ENCODE measurements around the gene SOX14. TPM values are rescaled to one million over a fixed set of nuclear protein-coding genes. Genes with fewer than 3 reads are reported as not detected.

Gene SOX14
- total RNA-seq, 1 donor: not detected

DNA sequence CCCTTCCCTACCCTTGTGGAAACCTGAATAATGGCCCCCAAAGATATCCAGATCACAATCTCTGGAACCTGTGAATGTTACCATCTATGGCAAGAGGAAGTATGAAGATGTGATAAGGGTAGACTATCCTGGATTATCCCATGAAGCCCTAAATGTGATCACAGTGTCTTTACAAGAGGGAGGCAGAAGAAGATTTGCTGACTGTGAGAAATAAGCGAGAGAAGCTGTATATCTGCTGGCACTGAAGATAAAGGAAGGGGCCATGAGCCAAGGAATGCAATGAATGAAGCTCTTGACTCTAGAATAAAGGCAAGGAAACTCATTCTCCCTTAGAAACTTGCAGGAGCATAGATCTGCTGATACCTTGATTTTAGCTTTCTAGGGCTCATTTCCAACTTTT is 39.1 kb downstream of the SOX14 start:
- no peak overlapping the region for H3K4me3 ChIP-seq (ENCODE audit: low read depth, low read length)
- TF ChIP-seq, protein P1, sequence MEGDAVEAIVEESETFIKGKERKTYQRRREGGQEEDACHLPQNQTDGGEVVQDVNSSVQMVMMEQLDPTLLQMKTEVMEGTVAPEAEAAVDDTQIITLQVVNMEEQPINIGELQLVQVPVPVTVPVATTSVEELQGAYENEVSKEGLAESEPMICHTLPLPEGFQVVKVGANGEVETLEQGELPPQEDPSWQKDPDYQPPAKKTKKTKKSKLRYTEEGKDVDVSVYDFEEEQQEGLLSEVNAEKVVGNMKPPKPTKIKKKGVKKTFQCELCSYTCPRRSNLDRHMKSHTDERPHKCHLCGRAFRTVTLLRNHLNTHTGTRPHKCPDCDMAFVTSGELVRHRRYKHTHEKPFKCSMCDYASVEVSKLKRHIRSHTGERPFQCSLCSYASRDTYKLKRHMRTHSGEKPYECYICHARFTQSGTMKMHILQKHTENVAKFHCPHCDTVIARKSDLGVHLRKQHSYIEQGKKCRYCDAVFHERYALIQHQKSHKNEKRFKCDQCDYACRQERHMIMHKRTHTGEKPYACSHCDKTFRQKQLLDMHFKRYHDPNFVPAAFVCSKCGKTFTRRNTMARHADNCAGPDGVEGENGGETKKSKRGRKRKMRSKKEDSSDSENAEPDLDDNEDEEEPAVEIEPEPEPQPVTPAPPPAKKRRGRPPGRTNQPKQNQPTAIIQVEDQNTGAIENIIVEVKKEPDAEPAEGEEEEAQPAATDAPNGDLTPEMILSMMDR (IDR thresholded peaks at IDR 0.05; ENCODE audit: insufficient read depth, low read length): no peak
- DNase-seq (ENCODE audit: low read depth): no peak

DNA sequence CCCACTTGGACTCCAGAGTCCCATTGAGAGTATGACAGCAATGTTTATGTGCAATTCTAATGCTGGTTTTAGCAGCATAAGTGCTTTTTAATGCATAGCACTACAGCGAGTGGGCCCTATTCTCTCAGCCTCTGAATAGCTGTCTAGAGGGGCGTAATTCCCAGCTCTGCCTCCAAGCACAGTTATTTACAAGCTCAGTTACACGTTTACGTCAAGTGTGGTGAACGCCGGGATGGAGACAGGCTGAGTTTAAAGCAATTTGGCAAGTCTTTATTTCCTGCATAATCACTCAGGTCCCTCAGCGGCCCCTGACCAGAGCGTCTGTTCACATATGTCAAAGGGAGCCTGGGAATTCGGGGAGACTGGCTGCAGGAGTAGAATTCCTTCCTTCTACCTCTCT is 43.9 kb downstream of the SOX14 start:
- no peak overlapping the region for H3K4me3 ChIP-seq (ENCODE audit: low read depth, low read length)
- TF ChIP-seq, protein P1 (IDR thresholded peaks at IDR 0.05; ENCODE audit: insufficient read depth, low read length): no peak
- no peak for DNase-seq (ENCODE audit: low read depth)

DNA sequence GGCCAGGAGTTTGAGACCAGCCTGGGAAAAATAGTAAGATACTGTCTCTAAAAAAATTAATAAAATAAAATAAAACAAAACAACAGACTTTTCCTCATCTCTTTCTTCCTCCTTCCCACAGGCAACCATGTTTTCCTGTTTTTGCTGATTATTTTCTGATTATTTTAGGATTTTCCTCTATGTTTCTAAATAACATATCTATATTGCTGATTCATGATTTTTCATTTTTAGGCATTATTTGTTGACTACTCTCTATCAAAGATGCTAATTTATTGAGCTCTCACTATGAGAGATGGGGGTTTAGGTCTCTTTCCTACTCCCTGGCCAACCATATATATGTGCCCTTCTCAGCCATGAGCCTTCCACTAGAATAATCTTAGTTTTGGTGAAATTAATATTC is 45.4 kb downstream of the SOX14 start:
- no peak for DNase-seq (ENCODE audit: low read depth)
- no peak overlapping the region for H3K4me3 ChIP-seq (ENCODE audit: low read depth, low read length)
- TF ChIP-seq, protein P1 (IDR thresholded peaks at IDR 0.05; ENCODE audit: insufficient read depth, low read length): no peak

DNA sequence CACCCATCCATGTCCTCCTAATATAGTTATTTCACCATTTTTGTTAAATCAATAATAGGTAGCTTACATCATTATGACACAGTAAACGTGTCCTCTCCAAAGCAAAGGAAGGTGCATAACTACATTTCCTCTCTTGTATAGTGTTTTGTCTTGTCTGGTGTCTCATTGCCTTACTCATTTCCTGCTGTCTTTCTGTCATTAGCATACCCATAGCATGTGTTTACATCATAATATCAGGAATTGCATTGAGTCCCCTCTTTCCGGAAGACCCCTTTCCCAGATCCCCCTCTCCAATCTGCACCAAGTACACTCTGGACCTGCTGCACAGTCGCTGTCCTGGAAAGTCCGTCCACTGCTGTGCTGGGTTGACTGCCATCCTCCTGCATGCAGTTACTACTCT is 47.9 kb downstream of the SOX14 start:
- no peak for DNase-seq (ENCODE audit: low read depth)
- TF ChIP-seq, protein P1 (IDR thresholded peaks at IDR 0.05; ENCODE audit: insufficient read depth, low read length): no peak
- H3K4me3 ChIP-seq (ENCODE audit: low read depth, low read length): no peak overlapping the region

DNA sequence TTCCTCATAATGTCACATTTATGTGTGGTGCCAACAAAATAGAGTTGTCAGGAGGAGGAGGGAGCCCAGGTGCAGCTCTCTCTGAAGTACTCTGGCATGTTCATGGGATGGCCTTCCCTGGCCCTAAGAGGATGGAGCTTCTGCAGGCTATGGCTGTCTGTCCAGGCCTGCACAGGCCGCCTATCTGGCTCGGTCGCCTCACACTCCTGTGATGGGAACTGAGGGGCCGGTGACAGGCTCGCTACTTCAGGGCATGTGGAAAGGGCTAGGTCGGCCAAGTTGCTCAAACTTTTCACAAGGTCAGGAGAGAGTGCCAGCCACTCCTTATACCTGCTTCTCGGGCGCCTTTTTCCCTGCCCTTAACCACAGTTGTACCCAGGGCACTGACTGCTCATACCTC is 51.1 kb downstream of the SOX14 start:
- DNase-seq (ENCODE audit: low read depth): no peak
- no peak overlapping the region for H3K4me3 ChIP-seq (ENCODE audit: low read depth, low read length)
- TF ChIP-seq, protein P1 (IDR thresholded peaks at IDR 0.05; ENCODE audit: insufficient read depth, low read length): no peak

Other genes starting within 250 kb of the SOX14 start
- gene CLDN18, start 245.8 kb downstream of the SOX14 start, total RNA-seq (ENCODE audit: low replicate concordance): not detected in 2 replicates